ENCODE results near the gene SYNJ1. TPM values are rescaled to one million over a fixed set of nuclear protein-coding genes. Genes with fewer than 3 reads are reported as not detected.
"Not testable (repeated sequence)": the region's sequence is repeated elsewhere in the genome, so short reads cannot be mapped to it uniquely, and the experiment has no call there.

Gene SYNJ1, protein sequence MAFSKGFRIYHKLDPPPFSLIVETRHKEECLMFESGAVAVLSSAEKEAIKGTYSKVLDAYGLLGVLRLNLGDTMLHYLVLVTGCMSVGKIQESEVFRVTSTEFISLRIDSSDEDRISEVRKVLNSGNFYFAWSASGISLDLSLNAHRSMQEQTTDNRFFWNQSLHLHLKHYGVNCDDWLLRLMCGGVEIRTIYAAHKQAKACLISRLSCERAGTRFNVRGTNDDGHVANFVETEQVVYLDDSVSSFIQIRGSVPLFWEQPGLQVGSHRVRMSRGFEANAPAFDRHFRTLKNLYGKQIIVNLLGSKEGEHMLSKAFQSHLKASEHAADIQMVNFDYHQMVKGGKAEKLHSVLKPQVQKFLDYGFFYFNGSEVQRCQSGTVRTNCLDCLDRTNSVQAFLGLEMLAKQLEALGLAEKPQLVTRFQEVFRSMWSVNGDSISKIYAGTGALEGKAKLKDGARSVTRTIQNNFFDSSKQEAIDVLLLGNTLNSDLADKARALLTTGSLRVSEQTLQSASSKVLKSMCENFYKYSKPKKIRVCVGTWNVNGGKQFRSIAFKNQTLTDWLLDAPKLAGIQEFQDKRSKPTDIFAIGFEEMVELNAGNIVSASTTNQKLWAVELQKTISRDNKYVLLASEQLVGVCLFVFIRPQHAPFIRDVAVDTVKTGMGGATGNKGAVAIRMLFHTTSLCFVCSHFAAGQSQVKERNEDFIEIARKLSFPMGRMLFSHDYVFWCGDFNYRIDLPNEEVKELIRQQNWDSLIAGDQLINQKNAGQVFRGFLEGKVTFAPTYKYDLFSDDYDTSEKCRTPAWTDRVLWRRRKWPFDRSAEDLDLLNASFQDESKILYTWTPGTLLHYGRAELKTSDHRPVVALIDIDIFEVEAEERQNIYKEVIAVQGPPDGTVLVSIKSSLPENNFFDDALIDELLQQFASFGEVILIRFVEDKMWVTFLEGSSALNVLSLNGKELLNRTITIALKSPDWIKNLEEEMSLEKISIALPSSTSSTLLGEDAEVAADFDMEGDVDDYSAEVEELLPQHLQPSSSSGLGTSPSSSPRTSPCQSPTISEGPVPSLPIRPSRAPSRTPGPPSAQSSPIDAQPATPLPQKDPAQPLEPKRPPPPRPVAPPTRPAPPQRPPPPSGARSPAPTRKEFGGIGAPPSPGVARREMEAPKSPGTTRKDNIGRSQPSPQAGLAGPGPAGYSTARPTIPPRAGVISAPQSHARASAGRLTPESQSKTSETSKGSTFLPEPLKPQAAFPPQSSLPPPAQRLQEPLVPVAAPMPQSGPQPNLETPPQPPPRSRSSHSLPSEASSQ (N-terminal part only)
- 9.6 and 11.4 TPM in 2 replicates for total RNA-seq (ENCODE audit: low replicate concordance)

DNA sequence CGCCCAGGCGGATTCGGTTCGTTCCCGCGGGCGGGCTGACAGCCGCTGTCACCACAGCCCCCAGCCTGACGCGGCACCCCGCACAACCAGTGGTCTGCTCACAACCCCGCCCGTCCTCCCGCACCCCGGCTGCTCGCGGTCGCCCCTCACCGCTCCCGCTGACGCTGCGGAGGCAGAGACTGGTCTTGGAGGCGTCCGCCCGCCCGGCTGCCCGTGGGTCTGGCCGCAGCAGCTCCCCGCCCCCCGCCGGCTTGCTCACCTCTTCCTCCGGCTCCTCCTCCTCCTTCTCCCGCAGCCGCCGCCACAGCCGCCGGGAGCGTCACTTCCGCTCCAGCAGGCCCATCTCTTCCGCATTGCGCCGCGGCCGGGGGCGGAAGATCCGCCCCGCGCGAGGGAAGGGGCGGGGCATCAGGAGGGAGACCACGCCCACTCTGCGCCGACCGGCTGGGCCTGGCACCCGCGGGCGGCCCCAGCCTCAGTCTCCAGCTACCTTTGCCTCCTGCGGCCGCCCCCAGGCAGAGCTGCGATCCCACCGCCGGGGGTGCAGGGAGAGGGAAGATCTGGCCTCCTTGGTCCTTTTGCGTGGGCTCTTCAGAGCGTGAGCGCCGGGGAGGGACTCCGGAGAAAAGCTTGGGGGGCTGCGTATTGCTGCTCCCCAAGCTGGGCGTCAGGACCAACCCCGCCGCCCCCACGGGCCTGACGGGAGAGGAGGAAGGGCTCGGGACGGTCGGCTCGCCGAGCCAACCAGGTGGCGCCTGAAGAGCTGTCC is at the start of gene SYNJ1:
Gene SYNJ1, minus strand, starts transcription at position 327 of the 769 bp plus-strand sequence. CDS start 1,118 bp downstream, outside the sequence.
- peak within 1 kb of the TSS; percentile 92 for H3K4me3 ChIP-seq (ENCODE audit: low read depth, low read length)
- peak; percentile 88 for DNase-seq (ENCODE audit: low read depth)
- TF ChIP-seq, protein P1, sequence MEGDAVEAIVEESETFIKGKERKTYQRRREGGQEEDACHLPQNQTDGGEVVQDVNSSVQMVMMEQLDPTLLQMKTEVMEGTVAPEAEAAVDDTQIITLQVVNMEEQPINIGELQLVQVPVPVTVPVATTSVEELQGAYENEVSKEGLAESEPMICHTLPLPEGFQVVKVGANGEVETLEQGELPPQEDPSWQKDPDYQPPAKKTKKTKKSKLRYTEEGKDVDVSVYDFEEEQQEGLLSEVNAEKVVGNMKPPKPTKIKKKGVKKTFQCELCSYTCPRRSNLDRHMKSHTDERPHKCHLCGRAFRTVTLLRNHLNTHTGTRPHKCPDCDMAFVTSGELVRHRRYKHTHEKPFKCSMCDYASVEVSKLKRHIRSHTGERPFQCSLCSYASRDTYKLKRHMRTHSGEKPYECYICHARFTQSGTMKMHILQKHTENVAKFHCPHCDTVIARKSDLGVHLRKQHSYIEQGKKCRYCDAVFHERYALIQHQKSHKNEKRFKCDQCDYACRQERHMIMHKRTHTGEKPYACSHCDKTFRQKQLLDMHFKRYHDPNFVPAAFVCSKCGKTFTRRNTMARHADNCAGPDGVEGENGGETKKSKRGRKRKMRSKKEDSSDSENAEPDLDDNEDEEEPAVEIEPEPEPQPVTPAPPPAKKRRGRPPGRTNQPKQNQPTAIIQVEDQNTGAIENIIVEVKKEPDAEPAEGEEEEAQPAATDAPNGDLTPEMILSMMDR (IDR thresholded peaks at IDR 0.05; ENCODE audit: insufficient read depth, low read length) = no peak

DNA sequence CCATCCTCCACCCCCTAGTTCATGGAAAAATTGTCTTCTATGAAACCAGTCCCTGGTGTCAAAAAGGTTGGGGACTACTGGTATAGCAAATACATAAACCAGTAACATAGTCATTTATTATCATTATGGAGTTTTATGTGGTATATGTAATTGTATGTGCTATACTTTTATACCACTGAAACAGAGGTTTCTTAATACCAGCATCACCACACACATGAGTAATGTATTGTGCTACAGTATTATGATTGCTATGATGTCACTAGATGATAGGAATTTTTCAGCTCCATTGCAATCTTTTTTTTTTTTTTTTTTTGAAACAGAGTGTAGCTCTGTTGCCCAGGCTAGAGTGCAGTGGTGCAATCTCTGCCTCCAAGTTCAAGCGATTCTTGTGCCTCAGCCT is 49.5 kb upstream of the SYNJ1 start:
- DNase-seq (ENCODE audit: low read depth) = no peak
- TF ChIP-seq, protein P1 (IDR thresholded peaks at IDR 0.05; ENCODE audit: insufficient read depth, low read length) = no peak
- no peak overlapping the region for H3K4me3 ChIP-seq (ENCODE audit: low read depth, low read length)

DNA sequence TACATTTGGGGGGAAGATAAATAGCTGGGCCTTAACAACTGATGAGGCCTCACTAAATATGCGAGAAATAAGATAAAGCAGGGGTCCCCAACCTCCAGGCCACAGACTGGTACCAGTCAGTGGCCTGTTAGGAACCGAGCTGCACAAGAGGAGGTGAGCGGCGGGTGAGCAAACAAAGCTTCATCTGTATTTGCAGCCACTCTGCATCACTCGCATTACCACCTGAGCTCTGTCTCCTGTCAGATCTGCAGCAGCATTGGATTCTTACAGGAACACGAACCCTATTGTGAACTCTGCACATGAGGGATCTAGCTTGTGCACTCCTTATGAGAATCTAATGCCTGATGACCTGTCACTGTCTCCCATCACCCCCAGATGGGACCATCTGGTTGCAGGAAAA is 48.9 kb upstream of the SYNJ1 start:
- H3K4me3 ChIP-seq (ENCODE audit: low read depth, low read length) = no peak overlapping the region
- TF ChIP-seq, protein P1 (IDR thresholded peaks at IDR 0.05; ENCODE audit: insufficient read depth, low read length) = no peak
- DNase-seq (ENCODE audit: low read depth) = no peak

DNA sequence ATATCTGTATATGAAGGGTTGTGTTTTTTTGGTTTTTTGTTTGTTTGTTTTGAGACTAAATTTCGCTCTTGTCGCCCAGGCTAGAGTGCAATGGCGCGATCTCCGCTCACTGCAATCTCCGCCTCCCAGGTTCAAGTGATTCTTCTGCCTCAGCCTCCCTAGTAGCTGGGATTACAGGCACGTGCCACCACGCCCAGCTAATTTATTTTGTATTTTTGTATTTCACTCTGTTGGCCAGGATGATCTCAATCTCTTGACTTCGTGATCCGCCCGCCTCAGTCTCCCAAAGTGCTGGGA is 45.2 kb upstream of the SYNJ1 start:
- peak overlapping the region; percentile 74 for H3K4me3 ChIP-seq (ENCODE audit: low read depth, low read length)
- not testable (repeated sequence) for DNase-seq (ENCODE audit: low read depth)

DNA sequence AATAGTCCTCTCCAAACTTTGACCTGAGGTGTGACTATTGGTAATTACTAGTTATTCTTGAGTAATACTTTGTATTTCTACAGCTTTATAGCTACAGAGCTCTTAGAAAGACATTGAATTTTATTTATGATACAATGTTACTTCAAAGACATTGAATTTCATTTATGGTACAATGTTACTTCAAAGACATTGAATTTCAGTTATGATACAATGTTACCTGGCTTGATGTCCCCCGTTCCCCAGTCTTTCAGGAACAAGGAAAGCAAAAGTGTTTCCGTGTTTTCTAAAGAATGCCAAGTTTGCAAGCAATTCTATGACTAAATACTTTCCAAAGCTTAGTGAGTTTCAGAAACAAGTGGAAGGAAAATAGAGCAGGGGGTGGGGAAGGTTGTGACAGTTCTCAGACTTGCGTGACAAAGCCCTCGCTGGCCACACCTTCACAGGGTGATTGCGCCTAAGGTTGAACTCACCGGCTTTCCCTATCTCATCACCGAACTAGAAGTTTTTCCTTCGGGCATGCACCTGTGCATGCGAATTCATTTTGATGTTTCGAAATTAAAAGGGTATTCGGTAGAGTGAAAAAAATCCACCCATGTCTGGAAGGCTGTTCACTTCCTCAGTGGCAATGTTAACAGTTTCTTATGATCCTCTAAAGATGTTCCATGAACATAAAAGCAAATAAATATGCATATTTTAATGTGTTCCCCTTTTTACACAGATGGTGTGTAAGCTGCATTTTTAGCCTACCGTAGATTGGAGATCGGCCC is 44.7 kb upstream of the SYNJ1 start:
- DNase-seq (ENCODE audit: low read depth) = peak; percentile 42
- TF ChIP-seq, protein P1 (IDR thresholded peaks at IDR 0.05; ENCODE audit: insufficient read depth, low read length) = no peak

DNA sequence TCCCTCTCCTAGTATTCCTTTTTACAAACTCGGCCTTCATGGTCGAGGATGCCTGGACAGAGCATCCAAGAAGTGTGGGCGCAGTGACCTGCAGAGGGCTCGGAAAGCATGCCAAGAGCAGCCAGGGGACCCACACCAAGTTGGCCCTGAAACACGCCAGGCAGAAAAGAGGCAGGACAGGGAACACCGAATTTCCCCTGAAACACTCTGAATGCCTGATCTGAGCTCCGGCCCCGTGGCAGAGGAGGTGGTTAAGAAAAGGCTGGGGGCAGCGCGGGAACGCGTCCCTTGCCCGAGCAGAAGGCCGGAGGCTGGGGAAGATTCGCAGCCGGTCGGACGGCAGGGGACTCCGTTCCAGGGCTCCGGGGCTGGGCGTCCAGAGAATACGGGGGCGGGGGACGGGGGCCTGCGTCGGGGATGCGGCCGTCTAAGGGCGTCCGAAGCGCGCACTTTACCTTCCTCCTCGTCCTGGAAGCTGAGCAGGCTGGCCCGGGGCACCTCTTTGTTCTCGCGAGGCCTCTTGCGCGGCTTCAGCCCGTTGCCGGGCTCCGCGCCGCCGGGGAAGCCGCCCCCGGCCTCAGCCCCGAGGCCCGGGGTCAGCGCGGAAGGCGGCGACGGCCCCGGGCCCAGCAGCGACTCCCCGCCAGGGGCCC is 43.2 kb upstream of the SYNJ1 start:
- DNase-seq (ENCODE audit: low read depth) = peak; percentile 58
- TF ChIP-seq, protein P1 (IDR thresholded peaks at IDR 0.05; ENCODE audit: insufficient read depth, low read length) = peak; percentile 11

More for the DNA sequence above, 44.7 kb upstream of the SYNJ1 start:
- H3K4me3 ChIP-seq (ENCODE audit: low read depth, low read length) = peak overlapping the region; percentile 74

More for the DNA sequence above, 43.2 kb upstream of the SYNJ1 start:
- H3K4me3 ChIP-seq (ENCODE audit: low read depth, low read length) = peak overlapping the region; percentile 98

All from fibroblast of the aortic adventitia (primary cell).